NOMO-1 treated with DMSO at 0.1 percent for 48 hours (cell line): ENCODE data around the gene BLOC1S5.
A peak's percentile ranks its signal among the peaks of the same experiment; 100 is the strongest.

Experiments
- DNase-seq: peaks from one replicate; lab custom pipeline; 2025; ENCODE audit not compliant: unreplicated experiment; lab: John Stamatoyannopoulos, UW

BLOC1S5 gene, protein sequence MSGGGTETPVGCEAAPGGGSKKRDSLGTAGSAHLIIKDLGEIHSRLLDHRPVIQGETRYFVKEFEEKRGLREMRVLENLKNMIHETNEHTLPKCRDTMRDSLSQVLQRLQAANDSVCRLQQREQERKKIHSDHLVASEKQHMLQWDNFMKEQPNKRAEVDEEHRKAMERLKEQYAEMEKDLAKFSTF

DNA sequence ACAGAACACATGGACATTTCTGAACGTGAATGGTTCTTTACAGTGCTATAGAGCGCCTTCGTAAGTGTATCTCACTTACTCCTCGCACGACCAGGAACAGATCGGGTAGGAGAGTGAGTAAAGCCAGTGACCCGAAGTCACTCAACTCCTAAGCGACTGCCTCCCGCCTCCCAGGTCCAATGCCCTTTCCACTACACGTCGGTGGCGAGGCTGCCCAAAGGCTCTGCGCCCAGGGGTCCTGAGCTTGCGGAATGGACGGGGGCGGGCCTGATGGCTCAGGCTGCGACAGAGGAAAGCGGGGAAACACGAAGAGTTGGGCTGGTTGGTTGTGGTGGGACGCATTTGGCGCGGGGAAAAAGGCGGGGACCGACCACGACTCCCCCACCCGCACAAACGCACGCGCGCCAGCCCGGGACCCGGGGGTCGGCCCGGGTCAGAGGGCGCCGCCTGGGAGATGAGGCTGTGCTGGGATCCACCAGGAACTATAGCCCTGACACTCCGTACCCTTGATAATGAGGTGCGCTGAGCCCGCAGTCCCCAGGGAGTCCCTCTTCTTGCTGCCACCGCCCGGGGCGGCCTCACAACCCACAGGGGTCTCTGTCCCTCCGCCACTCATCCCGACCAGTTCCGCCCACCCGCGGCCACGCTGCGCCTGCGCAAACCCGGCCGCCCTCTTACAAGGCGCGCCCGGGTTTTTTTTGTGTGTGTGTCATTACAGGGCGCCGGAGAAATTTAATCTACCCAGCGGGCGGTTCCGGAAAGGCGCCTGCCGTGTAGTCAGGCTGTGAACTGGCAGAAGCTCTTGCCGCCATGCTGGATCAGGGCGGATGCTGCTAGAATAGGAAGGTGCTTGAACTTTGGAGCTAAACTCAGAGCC lies at the start of gene BLOC1S5:
TSS of gene BLOC1S5 (minus strand) at position 629 of the 877 bp plus-strand sequence. CDS start at position 616, 13 bp downstream.
- peak; percentile 97 for DNase-seq

DNA sequence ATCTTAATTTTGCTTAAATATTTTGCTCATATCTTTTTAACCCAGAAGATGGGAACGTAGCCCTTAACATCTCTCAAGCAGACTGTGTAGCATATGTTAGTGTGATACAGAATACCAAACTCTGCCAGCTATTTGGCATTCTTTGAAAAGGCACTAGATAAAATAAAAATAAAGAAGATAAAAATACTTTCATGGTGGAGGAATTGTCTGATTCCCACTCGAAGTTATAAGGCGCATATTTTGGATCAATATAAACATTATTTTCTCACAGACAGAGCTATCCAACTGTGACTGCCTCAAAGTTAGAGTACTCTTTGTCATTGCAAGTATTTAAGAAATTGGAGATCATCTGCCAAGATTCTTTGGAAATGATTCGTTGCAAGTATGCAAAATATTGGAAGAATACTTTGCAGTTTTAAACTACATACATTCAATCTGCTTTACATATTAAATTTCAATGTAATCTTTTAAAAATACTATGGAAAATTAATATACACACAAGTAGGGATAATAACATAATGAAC lies 49.0 kb upstream of the BLOC1S5 start:
- DNase-seq = no peak

DNA sequence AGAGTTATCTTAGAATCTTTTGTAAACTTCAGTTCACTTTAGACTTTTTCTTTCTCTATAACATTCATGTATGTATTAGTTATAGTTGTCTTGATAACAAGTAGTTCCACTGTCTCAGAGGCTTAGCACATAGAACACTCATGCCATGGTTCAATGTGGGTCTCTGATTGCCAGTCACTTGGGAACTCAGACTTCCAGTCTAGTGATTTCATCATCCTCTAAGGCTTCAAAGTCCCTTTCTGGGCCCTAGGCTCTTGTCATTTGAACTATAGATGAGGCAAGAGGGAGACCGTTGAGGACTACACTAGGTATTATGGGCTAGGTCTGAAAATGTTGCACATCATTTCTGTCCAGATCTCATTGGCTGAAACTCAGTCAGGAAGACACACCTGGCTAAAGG lies 46.5 kb upstream of the BLOC1S5 start:
- DNase-seq = no peak

DNA sequence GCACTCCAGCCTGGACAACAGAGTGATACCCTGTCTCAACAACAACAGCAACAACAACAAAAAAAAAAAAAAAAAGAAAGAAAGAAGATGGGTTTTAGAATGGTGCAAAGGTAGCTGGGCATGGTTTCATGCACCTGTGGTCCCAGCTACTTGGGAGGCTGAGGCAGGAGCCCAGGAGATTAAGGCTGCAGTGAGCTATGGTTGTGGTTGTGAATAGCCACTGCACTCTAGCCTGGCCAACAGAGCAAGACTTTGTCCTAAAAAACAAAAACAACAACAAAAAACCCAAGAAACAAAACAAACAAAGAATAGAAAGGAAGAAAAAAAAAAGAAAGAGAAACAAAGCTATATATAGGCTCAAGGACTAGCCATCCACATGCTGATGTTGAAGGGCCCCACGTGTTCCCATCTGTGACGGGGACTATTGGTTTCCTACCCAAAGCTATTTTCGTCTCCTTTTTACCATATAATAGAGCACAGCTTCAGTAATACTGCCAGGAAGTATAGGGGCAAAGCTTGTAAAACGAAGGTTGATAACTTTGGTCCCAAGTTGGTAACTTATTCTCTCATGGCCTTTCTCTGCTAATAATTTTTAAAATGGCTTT lies 46.0 kb upstream of the BLOC1S5 start:
- no peak for DNase-seq

DNA sequence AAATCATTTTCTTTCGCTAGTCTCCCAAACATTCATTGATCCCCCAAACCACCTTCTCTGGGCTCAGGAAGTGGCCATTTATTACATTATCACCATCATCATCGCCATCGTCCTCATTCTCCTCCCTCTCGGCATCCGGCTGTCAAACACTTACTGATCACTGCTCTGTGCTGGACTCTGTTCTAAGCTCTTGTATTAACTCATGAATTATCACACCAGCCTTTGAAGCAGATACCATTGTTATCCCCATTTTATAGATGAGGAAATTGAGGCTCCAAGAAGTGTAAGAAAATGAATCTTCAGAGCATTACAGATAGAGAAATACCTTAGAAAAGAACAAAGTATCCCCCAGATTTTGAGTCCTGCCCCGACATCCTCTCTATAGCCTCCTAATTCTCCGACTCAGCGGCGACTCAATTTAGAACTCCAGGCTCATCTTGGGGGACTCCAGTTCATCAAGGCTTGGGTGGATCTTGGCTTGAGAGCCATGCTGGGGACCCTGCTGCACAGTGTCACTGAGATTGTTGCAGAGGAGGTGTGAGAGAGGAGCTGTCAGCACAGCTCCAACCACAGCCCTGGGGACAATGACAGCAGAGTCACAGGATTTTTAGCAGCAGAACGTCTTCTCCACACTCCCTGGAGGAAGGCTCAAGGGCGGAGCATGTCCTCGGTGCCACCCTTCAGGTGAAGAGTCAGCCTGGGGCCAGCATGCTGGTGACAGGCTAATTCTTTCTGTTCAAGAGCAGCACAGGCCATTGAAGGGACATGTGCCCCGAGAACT lies 44.8 kb upstream of the BLOC1S5 start:
- no peak for DNase-seq

DNA sequence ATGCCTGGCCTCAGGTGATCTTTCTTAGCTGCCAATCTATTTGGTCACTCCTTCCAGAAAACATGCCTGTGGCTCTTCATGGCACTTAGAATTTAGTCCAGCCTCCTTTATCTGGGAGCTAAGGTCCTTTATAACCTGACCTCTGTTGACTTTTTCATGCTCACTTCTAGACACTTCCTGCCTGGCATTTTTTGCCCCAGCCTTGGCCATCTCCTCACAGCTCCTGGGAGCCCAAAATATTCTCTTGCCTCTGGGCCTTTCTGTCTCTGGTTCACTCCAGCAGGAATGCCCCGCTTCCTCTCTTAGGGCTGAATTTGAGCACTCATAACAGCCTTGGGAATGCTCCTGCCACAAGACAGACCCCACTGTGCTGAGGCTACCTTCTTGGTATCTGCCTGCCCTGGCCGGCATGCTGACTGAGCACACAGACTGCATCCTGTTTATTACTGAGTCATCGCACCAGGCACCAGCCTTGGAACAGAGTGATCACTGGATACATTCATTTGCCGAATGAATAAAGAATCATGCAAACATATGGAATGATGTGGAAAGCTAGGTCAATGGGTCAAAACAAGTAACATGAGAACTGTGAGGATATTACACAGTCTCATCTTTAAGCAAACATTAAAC lies 44.0 kb upstream of the BLOC1S5 start:
- no peak for DNase-seq

DNA sequence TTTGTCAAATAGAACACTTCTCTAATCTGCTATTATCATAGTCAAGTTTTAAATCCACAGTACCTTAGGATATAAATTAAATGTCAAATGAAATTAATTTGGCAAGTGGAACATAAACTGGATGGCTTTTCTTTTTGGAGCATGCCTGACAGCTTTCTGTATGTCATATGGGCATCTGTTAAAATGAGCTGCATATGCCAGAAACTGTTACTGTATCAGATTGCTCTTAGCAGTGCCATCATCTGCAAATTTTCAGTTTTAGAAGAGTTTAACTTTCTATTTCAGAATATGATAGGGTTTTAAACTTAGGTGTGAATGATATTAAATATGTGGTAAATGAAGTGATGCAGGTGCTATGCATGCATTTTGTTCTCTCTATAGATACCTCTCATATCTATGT lies 41.6 kb upstream of the BLOC1S5 start:
- DNase-seq = no peak

DNA sequence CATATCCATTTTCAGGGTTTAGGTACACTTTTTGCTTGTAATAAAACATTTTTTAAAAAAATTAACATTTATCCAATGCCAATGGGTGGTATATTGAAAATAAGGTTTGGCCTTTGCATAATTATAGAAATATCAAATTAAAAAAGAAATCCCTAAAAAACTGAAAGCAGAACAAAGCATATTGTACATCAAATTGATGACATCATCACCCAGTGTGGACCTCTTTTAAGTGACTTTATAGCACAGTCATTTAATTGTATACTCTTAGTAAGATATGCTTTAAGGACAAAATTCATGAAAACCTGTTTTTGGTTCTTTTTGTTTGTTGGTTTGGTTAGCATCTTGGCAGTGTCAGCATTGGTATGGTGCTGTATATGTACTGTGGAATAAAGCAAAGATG lies 39.5 kb upstream of the BLOC1S5 start:
- DNase-seq = no peak

DNA sequence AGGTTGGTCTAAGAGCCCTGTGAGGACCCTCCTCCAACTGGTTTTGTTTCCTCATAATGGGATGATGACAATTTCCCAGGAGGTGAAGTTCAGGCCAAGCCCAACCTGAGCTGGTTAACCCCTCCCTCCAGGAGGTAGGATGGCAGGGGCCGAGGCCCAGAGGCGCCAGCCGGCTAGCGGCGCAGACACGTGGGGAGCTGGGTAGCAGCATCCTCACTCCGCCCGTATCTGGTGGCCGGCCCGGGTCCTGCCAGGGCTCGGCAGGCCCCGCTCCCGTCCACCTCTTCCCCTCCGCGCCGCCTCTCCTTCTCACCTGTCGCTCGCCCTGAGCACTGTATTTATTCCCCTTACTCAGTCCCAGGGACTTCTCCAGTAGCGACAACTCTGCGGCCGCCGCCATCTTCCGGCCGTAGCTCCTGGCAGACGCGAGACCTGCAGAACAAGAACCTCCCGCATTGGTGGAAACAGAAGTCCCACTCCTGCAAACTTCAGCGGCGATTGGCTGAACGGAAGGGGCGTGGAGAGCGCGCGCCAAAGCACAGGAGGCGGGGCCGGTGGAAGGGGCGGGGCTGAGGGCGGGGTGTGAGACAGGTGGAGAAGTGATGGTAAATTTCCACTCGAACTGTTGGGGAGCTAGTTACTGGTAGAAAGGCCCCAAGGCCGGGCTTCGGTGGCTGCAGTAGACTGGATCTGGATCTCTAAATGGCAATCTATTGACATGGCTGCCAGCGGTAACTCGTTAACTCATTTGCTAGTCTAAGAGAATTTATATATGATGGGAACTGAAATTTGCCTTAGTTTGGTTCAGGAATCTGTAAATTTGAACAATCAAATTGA lies 38.2 kb upstream of the BLOC1S5 start, which contains the start of gene EEF1E1:
TSS of gene EEF1E1 (minus strand) at position 427 of the 837 bp plus-strand sequence. CDS start at position 400, 27 bp downstream.
- DNase-seq = peak; percentile 96

DNA sequence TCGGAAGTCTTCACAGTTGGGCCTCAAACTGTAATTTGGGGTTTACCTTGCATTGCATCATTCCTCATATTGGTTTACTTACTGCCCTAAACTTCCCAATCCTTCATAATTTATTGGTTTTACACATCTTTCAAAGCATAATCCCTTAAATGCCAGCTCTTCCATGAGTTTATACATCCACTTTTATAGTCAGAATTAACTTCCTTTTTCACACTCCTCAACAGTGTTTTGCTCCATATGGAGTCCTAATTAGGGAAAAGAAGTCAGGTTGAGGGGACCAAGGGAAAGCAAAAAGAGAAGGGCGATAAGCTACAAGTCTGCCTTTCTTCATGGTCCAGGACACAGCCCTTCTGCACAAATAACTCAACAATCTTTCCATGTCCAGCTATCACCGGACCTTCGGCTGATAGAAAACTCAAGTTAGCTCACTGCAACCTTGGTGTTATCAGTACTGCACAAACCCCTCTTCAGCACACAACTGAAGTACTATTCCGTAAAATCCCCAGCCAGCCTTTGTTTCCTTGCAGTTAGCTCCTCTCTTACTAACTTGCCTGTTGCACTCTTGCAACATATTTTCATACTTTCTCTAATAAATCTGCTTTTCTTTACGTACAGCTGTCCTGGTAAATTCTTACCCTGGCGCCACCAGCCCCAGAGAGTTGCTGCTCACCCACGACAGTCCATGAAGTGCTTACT lies 36.1 kb upstream of the BLOC1S5 start:
- DNase-seq = peak; percentile 66

DNA sequence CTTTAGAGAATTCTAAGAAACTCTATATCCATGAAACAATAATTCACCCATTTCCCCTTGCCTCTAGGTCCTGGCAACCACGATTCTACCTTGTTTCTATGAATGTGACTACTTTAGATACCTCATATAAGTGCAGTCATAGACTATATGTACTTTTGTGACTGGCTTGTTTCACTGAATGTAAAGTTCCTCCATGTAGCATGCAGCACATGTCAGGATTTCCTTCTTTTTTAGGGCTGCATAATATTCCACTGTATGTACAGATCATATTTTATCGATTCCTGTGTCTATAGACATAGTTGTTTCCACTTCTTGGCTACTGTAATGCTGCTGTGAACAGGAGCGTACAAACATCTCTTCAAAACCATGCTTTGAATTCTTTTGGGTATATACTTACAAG lies 26.5 kb upstream of the BLOC1S5 start:
- no peak for DNase-seq

DNA sequence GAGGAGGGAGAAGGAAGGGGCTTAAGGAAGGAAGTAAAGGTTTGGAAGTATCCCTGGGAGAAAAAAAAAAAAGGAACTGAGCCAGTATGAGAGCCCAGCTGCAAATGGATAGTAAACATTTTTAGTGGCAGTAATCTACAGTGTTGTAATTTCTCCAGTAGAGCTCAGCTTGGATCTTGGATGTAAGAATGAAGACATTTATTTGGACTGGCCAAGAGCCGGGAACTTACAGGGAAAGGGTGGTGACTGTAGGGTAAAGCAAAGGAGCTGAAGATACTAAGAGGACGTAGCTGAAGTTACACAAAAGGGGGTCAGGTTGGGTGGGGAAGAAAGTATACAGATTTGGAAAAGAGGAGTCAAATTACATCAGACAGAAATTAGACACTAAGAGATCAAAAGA lies 24.7 kb upstream of the BLOC1S5 start:
- DNase-seq = no peak

DNA sequence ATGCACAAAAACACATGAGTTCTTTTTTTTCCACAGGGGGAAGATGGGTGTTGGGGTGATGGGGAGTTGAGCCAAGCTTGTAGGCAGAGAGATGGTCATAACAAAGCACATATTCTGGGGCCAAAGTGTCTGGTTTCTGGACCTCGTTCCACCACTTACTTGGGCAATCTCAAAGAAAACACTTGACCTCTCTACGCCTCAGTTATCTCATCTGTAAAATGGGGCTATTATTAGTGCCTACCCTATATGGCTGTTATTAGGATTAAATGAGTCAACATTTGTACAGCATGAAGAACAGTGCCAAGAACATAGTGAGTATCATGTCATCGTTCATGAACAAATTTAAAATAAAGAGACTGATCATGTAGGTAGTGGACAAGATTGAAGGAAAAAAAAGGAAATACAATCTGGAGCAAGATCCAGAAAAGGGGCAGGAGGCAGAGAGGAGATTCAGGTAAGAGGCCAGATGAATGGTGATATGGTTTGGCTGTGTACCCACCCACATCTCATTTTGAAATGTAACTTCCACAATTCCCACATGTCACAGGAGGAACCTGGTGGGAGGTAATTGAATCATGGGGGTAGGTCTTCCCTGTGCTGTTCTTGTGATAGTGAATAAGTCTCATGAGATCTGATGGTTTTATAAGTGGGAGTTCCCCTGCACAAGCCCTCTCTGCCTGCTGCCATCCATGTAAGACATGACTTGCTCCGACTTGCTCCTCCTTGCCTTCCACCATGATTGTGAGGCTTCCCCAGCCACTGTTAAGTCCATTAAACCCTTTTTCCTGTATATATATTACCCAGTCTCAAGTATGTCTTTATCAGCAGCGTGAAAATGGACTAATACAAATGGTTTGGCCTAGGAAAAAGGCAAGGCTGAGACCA lies 23.9 kb upstream of the BLOC1S5 start:
- no peak for DNase-seq

DNA sequence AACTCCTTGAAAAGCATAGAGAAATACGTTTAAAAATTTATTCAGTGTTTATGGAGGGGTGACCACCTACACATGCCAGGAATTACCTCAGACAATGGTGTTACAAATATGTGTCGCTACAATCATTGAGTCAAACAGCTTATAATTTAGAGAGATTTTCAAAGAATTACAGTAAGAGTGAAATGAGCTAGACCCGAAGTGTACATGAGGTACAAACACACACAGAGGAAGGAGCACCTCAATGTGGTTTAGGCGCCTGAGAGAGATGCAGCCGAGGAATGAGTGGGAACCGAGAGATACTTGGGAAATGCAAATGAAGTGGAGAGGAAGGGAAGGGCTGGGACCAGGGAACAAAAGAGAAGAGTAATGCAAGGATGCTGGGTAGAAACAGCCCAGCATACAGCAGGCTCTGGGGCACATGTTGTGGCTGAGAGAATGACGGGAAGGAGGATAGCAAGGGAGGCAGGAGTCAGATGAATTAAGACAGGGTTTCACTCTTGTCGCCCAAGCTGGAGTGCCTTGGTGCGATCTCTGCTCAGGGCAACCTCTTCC lies 22.6 kb upstream of the BLOC1S5 start:
- no peak for DNase-seq

DNA sequence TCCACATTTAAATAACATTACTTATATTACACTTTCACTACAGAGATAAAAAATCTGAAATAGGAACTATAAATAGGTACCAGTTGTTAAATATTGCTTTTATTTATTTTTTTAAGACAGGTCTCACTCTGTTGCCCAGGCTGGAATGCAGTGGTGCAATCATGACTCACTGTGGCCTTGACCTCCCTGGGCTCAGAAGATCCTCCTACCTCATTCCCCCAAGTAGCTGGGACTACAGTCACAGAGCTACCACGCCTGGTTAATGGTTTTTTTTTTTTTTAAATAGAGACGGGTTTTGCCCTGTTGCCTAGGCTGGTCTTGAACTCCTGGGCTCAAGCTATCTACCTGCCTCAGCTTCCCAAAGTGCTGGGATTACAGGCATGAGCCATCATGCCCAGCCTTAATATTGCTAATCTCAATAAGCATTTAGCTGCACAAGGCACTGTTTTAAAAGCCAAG lies 20.9 kb upstream of the BLOC1S5 start:
- DNase-seq = peak; percentile 81

DNA sequence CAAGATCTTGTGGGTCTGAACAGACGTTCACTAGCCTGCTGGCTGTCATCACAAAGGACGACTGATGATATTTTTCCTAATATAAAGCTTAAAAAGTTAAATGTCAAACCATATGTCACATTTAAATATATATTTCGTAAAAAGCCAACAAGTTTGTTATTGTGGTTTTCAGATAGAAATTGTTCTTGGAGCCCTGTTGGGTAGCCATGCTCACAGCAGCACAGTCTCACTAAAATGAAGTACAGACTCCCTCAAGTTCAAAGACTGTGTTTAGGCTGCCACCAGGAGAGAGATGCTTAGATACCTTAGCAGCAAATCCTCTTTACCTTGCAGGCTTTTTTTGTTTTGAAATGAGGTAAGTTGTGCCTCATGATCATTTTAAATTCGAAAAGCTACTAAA lies 20.4 kb upstream of the BLOC1S5 start:
- no peak for DNase-seq

DNA sequence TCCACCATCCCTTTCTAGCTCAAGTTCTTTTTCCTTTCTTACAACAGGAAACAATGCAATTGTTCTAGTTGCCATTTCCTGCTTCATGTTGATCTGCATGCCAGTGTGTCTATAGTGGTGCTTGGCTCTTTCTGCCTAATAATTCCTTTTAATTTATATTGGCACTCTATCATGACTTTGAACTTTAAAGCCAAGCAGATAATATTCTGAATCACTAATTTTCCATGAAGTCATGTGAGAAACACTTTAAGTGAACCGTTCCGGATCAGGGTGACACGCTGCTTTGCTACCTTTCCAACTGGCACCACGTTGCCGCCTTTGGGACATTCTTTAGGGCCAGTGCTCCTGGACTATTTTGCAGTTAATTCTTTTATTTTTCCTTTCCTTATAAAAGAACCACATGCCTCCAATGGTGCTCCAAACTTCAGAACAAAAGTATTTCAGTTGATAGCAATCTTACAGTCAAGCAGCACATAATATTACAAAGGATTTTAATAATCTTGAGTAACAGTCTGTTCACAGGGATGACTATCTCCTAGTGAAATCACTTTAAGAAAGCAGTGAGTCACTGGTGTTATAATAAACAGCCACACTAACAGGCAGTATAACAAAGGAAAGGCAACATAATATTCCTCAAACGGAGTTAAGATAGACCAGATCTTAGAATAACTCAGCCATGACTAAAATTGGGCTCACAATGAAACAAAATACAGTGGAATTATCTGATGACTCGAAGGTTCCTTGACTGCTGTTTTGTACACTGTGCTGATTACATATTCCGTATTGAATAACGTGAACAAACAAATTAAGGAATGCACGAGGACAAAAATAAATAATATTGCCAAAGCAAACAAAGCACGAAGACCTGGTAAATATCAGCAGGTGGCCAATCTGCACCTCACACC lies 19.0 kb upstream of the BLOC1S5 start:
- no peak for DNase-seq
